HCT116 (cell line): ENCODE data around the gene CSGALNACT2. TPM values are rescaled to one million over a fixed set of nuclear protein-coding genes. Genes with fewer than 3 reads are reported as not detected.

ENCODE experiments used
- ATAC-seq: fragments of 200-7000 bp; cut with Tn5 transposase; 2 replicates; pipeline ENCODE4 v1.9.1; 2020; ENCODE audit warnings: mild to moderate bottlenecking, moderate library complexity
- BruUV-seq: library from RNA; stranded (reverse); fragments of 400-500 nt; replicated peaks from 2 replicates; lab custom pipeline; 2021; lab: Mats Ljungman, UMichigan
- CTCF ChIA-PET: fragments of 300-600 bp; sonication (Branson Sonifier 250); formaldehyde crosslinking; loops from one replicate; lab custom pipeline; 2021; ENCODE audit warnings: antibody characterized with exemption; lab: Charles Lee
- POLR2A ChIA-PET: fragments of 300-600, 350-600 bp; sonication (Branson Sonifier 250); formaldehyde crosslinking; loops from one replicate; lab custom pipeline; 2021; ENCODE audit warnings: antibody characterized with exemption; lab: Charles Lee
- RAD21 ChIA-PET, 2 experiments: fragments of 300-600 bp; sonication (Branson Sonifier 250); formaldehyde crosslinking; loops; one replicate each; lab custom pipeline; 2023; ENCODE audit warnings: low total read pairs in 2 of 2; ENCODE audit not compliant: uncharacterized antibody in 2 of 2, unreplicated experiment in 2 of 2, low non-redundant PET in 1 of 2; lab: Charles Lee
- DNase-seq: peaks from one replicate; pipeline ENCODE4 v3.0.0-alpha.2; 2010; ENCODE audit warnings: low read depth, low spot score
- H2AFZ ChIP-seq: fragments of 200-600 bp; shearing (Covaris generic), sonication (generic); 2 replicates; pipeline ENCODE4 v1.6.1; 2017; ENCODE audit warnings: low read depth, mixed run types, mixed read lengths, antibody characterized with exemption, low read length; ENCODE audit not compliant: poor library complexity, severe bottlenecking
- H3K27ac ChIP-seq: 2 replicates; pipeline ENCODE4 v1.5.1; 2012; ENCODE audit warnings: low read depth, low read length
- H3K27me3 ChIP-seq: fragments of 200-600 bp; sonication (generic); 2 replicates; pipeline ENCODE4 v1.6.1; 2016; ENCODE audit warnings: mixed run types, low read length, mixed read lengths; ENCODE audit not compliant: insufficient read depth
- H3K36me3 ChIP-seq, 2 experiments: fragments of 200-500 bp in 1 of 2; fragments of 200-600 bp in 1 of 2; sonication (Bioruptor generic) in 1 of 2; sonication (generic) in 1 of 2; 2 replicates each; pipeline versions ENCODE4 v1.5.1 to v1.6.1; 2014 to 2016; ENCODE audit warnings: low read length in 2 of 2, inconsistent platforms in 1 of 2, mixed read lengths in 1 of 2, mixed run types in 1 of 2; ENCODE audit not compliant: insufficient read depth in 2 of 2, control insufficient read depth in 1 of 2
- H3K4me1 ChIP-seq, 2 experiments: fragments of 200-600 bp in 1 of 2; sonication (generic) in 1 of 2; 2 replicates each; pipeline versions ENCODE4 v1.5.1 to v1.6.1; 2012 to 2017; ENCODE audit warnings: low read length in 2 of 2, inconsistent platforms in 1 of 2, mild to moderate bottlenecking in 1 of 2, mixed read lengths in 1 of 2, mixed run types in 1 of 2, moderate library complexity in 1 of 2; ENCODE audit not compliant: insufficient read depth in 2 of 2, control insufficient read depth in 1 of 2
- H3K4me2 ChIP-seq: fragments of 200-600 bp; sonication (generic); 2 replicates; pipeline ENCODE4 v1.6.1; 2017; ENCODE audit warnings: mixed run types, low read length, mixed read lengths
- H3K4me3 ChIP-seq, 2 experiments: fragments of 200-600 bp in 1 of 2; sonication (generic) in 1 of 2; replicated peaks in 1 of 2; 2 replicates each; pipeline ENCODE4 v1.5.1; 2011 to 2016; ENCODE audit warnings: low read length in 2 of 2, control low read depth in 1 of 2, low read depth in 1 of 2, mild to moderate bottlenecking in 1 of 2, mixed read lengths in 1 of 2, mixed run types in 1 of 2
- H3K79me2 ChIP-seq: fragments of 200-600 bp; sonication (generic); 2 replicates; pipeline ENCODE4 v1.6.1; 2017; ENCODE audit warnings: mild to moderate bottlenecking, mixed run types, low read length, moderate library complexity, mixed read lengths; ENCODE audit not compliant: insufficient read depth
- H3K9ac ChIP-seq: fragments of 200-600 bp; sonication (generic); 2 replicates; pipeline ENCODE4 v1.6.1; 2016; ENCODE audit warnings: low read length, mixed read lengths
- H3K9me2 ChIP-seq: fragments of 200-600 bp; sonication (generic), shearing (Covaris generic); 2 replicates; pipeline ENCODE4 v1.6.1; 2017; ENCODE audit warnings: mixed run types, mild to moderate bottlenecking, moderate library complexity; ENCODE audit not compliant: insufficient read depth
- H3K9me3 ChIP-seq, 2 experiments: fragments of 200-500 bp in 1 of 2; fragments of 200-600 bp in 1 of 2; sonication (Bioruptor generic) in 1 of 2; sonication (generic) in 1 of 2; 2 replicates each; pipeline ENCODE4 v1.6.1; 2014 to 2017; ENCODE audit warnings: low read length in 2 of 2, mixed read lengths in 2 of 2, inconsistent platforms in 1 of 2, low read depth in 1 of 2, mild to moderate bottlenecking in 1 of 2, mixed run types in 1 of 2, moderate library complexity in 1 of 2; ENCODE audit not compliant: control insufficient read depth in 1 of 2, insufficient read depth in 1 of 2
- H4K20me1 ChIP-seq: fragments of 200-600 bp; sonication (generic), shearing (Covaris generic); 2 replicates; pipeline ENCODE4 v1.6.1; 2017; ENCODE audit warnings: mixed run types, mild to moderate bottlenecking, moderate library complexity; ENCODE audit not compliant: insufficient read depth
- ATF3 ChIP-seq: IDR thresholded peaks from 2 replicates; pipeline ENCODE4 v1.6.1; 2012
- CBX3 ChIP-seq: IDR thresholded peaks from 2 replicates; pipeline ENCODE4 v1.6.1; 2012; ENCODE audit warnings: low read depth
- CEBPB ChIP-seq: IDR thresholded peaks from 2 replicates; pipeline ENCODE4 v1.6.1; 2012; ENCODE audit warnings: low read depth
- EGR1 ChIP-seq: IDR thresholded peaks from 2 replicates; pipeline ENCODE4 v1.6.1; 2012; ENCODE audit warnings: low read depth
- ELF1 ChIP-seq: IDR thresholded peaks from 2 replicates; pipeline ENCODE4 v1.6.1; 2012; ENCODE audit warnings: low read depth, borderline replicate concordance
- EZH2 ChIP-seq: fragments of 200-600 bp; sonication (generic); IDR thresholded peaks from 2 replicates; pipeline ENCODE4 v1.6.1; 2017; ENCODE audit warnings: antibody characterized with exemption, mixed run types
- EZH2phosphoT487 ChIP-seq: fragments of 200-600 bp; IDR thresholded peaks from 2 replicates; pipeline ENCODE4 v1.6.1; 2018; ENCODE audit warnings: antibody characterized with exemption, borderline replicate concordance
- FOSL1 ChIP-seq: IDR thresholded peaks from 2 replicates; pipeline ENCODE4 v1.6.1; 2012; ENCODE audit warnings: low read depth
- JUND ChIP-seq: IDR thresholded peaks from 2 replicates; pipeline ENCODE4 v1.6.1; 2012
- POLR2A ChIP-seq: IDR thresholded peaks from 2 replicates; pipeline ENCODE4 v1.7.0; 2011; ENCODE audit warnings: borderline replicate concordance; ENCODE audit not compliant: insufficient read depth, insufficient read length; ENCODE audit errors: extremely low read depth
- POLR2AphosphoS5 ChIP-seq: IDR thresholded peaks from 2 replicates; pipeline ENCODE4 v1.6.1; 2011; ENCODE audit warnings: mild to moderate bottlenecking, low read depth, low read length, moderate library complexity
- RAD21 ChIP-seq: IDR thresholded peaks from 2 replicates; pipeline ENCODE4 v1.6.1; 2012; ENCODE audit warnings: low read depth, mild to moderate bottlenecking
- SIN3A ChIP-seq: IDR thresholded peaks from 2 replicates; pipeline ENCODE4 v1.6.1; 2012; ENCODE audit warnings: low read depth
- SP1 ChIP-seq: IDR thresholded peaks from 2 replicates; pipeline ENCODE4 v1.6.1; 2012; ENCODE audit warnings: low read depth
- TCF7L2 ChIP-seq: IDR thresholded peaks from 2 replicates; pipeline ENCODE4 v1.7.0; 2011; ENCODE audit warnings: borderline replicate concordance, inconsistent platforms; ENCODE audit not compliant: insufficient read depth, insufficient read length; ENCODE audit errors: extremely low read depth
- YY1 ChIP-seq: IDR thresholded peaks from 2 replicates; pipeline ENCODE4 v1.6.1; 2011; ENCODE audit warnings: low read length, low read depth, moderate library complexity, mild to moderate bottlenecking; ENCODE audit not compliant: insufficient replicate concordance; ENCODE audit errors: extremely low read depth
- ZBTB33 ChIP-seq: IDR thresholded peaks from 2 replicates; pipeline ENCODE4 v1.6.1; 2011; ENCODE audit warnings: mild to moderate bottlenecking, low read length, moderate library complexity; ENCODE audit not compliant: insufficient replicate concordance; ENCODE audit errors: extremely low read depth
- ZFX ChIP-seq: fragments of 450-650 bp; IDR thresholded peaks from 2 replicates; pipeline ENCODE4 v1.6.1; 2017
- intact Hi-C: fragments of 100-400 bp; cut with micrococcal nuclease; formaldehyde crosslinking; loops from 2 replicates; pipeline ENCODE4 v1.10.0; 2022
- total RNA-seq: library from RNA; stranded (reverse); gene quantifications from one replicate; pipeline ENCODE4 v1.2.1, GENCODE V29; 2021; ENCODE audit not compliant: unreplicated experiment
- TF ChIP-seq, protein P1 (sequence below), 3 experiments: fragments of 200-600 bp in 1 of 3; sonication (generic) in 1 of 3; IDR thresholded peaks in 2 of 3; conservative IDR thresholded peaks in 1 of 3; 2 replicates each; pipeline ENCODE4 v1.5.1; 2012 to 2017; ENCODE audit warnings: low read depth in 2 of 3, low read length in 2 of 3, antibody characterized with exemption in 1 of 3, borderline replicate concordance in 1 of 3, control low read depth in 1 of 3, mild to moderate bottlenecking in 1 of 3, mixed read lengths in 1 of 3, mixed run types in 1 of 3, moderate library complexity in 1 of 3; ENCODE audit not compliant: insufficient read depth in 1 of 3

CSGALNACT2 gene
- total RNA-seq, 1 experiment from 2014 or later, result 9.9 TPM

GRCh38 chr10:43196131-43196980, 58.1 kb downstream of the CSGALNACT2 start (continued):
- no peak for TF ChIP-seq EZH2
- TF ChIP-seq POLR2AphosphoS5, result no peak
- TF ChIP-seq SP1, result no peak
- no peak for TF ChIP-seq POLR2A
- TF ChIP-seq ELF1, result no peak
- TF ChIP-seq EGR1, result no peak
- no peak for TF ChIP-seq CBX3
- TF ChIP-seq ZFX, result no peak
- no peak for TF ChIP-seq TCF7L2

DNA sequence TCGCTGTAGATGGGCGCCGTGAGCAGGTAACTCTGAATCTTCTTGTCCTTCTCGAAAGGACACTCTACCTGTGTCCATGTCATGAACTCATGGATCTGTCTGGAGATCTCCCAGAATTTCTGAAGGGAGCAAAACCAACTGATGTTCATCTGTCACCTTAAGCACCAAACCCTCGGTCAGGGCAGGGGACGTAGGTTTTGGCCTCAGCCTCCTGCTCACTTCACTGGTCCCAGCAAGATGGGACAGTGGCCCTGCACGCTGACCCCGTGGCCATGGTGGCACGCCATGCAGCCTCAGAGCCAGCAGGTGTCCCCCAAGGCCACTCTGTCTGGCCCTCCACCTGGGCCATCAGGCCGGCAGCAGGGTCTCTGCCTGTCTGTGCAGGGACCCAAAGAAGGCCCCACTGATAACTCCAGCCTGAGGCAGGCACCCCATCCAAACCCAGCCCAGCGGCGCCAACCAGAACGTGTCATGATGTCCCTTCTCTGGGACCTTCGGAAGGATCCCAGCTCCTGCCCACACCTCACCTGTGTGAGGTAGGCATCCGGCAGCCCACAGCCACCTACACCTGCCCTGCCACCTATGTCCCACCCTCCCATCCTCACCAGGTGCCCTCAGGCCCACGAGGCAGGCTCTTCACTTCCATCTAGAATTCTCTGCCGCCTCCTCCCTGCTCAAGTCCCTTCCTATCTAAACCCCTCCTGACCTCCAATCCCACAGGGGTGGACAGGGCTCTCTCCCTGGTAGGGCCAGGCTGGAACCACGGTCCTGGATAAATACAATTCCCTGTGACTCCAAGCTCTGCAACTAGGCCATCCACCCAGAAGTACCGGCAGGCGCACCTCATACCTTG, 59.0 kb downstream of the CSGALNACT2 start:
- Histone ChIP-seq H2AFZ (no peak overlapping the region), H3K9me2 (no peaks in the 10 kb centered on the region), H3K4me1 (peaks cover 5 to 6% of the 10 kb centered on the region in 2 experiments; a peak in 2 of 4 replicates), H3K27ac (no peak overlapping the region), H4K20me1 (no peaks in the 10 kb centered on the region), H3K36me3 (peaks cover 21 to 22% of the 10 kb centered on the region in 2 experiments; a peak in 3 of 4 replicates), H3K9ac (no peak overlapping the region), H3K4me2 (no peak overlapping the region), H3K9me3 (no peaks in the 10 kb centered on the region), H3K4me3 (no peak overlapping the region), H3K27me3 (no peaks in the 10 kb centered on the region), H3K79me2 (no peaks in the 10 kb centered on the region)
- RAD21 ChIA-PET, result no interaction called here
- TF ChIP-seq RAD21 (peak; percentile 46; the same call in 1 of the 2 replicates), SP1 (no peak), ATF3 (no peak), FOSL1 (no peak), JUND (no peak), ZBTB33 (no peak), SIN3A (no peak), POLR2A (no peak), EZH2phosphoT487 (no peak), YY1 (no peak), EZH2 (no peak), CEBPB (no peak)
- TF ChIP-seq, protein P1, sequence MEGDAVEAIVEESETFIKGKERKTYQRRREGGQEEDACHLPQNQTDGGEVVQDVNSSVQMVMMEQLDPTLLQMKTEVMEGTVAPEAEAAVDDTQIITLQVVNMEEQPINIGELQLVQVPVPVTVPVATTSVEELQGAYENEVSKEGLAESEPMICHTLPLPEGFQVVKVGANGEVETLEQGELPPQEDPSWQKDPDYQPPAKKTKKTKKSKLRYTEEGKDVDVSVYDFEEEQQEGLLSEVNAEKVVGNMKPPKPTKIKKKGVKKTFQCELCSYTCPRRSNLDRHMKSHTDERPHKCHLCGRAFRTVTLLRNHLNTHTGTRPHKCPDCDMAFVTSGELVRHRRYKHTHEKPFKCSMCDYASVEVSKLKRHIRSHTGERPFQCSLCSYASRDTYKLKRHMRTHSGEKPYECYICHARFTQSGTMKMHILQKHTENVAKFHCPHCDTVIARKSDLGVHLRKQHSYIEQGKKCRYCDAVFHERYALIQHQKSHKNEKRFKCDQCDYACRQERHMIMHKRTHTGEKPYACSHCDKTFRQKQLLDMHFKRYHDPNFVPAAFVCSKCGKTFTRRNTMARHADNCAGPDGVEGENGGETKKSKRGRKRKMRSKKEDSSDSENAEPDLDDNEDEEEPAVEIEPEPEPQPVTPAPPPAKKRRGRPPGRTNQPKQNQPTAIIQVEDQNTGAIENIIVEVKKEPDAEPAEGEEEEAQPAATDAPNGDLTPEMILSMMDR (IDR thresholded peaks at IDR 0.05 in 2 of 3, conservative IDR thresholded peaks at IDR 0.05 in 1 of 3; ENCODE audit: borderline replicate concordance in 1 of 3, insufficient read depth in 1 of 3, low read depth in 2 of 3, low read length in 2 of 3), result peak in 2 of 3 experiments; percentile 8 to 26; a peak in 1 of 6 replicates
- BruUV-seq, result no TSS peak
- CTCF ChIA-PET, result no interaction called here
- DNase-seq, result no peak
- ATAC-seq, result no peak
- intact Hi-C loops, result no loop called here
- POLR2A ChIA-PET, result no interaction called here
